Nephron progenitor cell (in vitro differentiated cells): Measurements from ENCODE around the gene KCTD21.
A peak's percentile ranks its signal among the peaks of the same experiment; 100 is the strongest.

Source experiments
- DNase-seq: peaks from one replicate; pipeline ENCODE4 v3.0.0; 2021
- H3K27ac Mint-ChIP-seq: 2 replicates; pipeline ENCODE4 v1.8.0; 2021; ENCODE audit warnings: mild to moderate bottlenecking, moderate library complexity, mixed read lengths
- H3K27me3 Mint-ChIP-seq: 2 replicates; pipeline ENCODE4 v1.8.0; 2021; ENCODE audit warnings: mild to moderate bottlenecking, low read depth, mixed read lengths; ENCODE audit not compliant: poor library complexity
- H3K36me3 Mint-ChIP-seq: 2 replicates; pipeline ENCODE4 v1.8.0; 2021; ENCODE audit warnings: low read depth, mixed read lengths
- H3K4me1 Mint-ChIP-seq: 2 replicates; pipeline ENCODE4 v1.8.0; 2021; ENCODE audit warnings: mixed read lengths
- H3K4me3 Mint-ChIP-seq: 2 replicates; pipeline ENCODE4 v1.8.0; 2021; ENCODE audit warnings: mild to moderate bottlenecking, moderate library complexity, mixed read lengths
- H3K9me3 Mint-ChIP-seq: 2 replicates; pipeline ENCODE4 v1.8.0; 2021; ENCODE audit warnings: mild to moderate bottlenecking, moderate library complexity, mixed read lengths
- CTCF ChIP-seq: fragments of 200-600 bp; sonication (generic); IDR thresholded peaks from 2 replicates; pipeline ENCODE4 v1.5.0; 2021; ENCODE audit warnings: antibody characterized with exemption

KCTD21 gene

DNA sequence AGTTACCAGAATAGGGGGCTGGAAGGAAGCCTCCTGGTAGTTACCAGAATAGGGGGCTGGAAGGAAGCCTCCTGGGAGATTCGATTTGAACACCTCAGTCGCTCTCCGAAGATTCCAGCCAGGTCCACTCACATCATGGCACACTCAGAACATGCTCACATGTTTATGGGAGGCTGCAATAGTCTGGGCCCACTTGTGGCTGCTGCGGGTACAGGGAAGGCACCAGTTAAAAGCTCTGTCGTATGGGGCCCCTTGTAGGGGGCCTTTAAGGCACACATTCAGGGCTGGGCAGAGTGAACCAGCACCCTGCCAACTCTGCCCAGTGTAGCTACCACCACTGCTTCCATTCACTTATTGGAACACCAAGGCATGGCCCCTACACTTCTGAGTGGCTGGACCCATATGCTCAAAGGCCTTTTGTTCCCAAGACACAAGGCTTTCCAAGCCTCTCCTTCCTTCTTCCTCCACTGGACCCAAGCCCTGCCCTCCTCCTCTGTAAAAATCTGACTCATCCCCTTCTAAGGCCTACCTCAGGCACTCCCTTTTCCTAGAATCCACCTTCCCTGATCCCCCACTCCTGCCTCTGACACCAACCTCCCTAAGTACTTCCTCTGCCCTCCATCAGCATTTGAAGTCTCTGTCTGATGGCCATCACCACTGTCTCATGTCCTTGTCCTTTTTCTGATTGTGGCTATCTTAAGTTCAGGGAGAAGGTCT, 28.3 kb upstream of the KCTD21 start:
- Mint-ChIP-seq H3K9me3 (peaks cover 2% of the 10 kb centered on the region), H3K27me3 (no peaks in the 10 kb centered on the region), H3K4me1 (no peaks in the 10 kb centered on the region), H3K4me3 (no peak overlapping the region), H3K27ac (peak overlapping the region; percentile 67), H3K36me3 (peaks cover 32% of the 10 kb centered on the region)
- no peak for DNase-seq
- TF ChIP-seq CTCF: no peak

GRCh38 chr11:78216021-78216420, 27.6 kb upstream of the KCTD21 start:
- Mint-ChIP-seq H3K36me3 (peaks cover 32% of the 10 kb centered on the region), H3K27me3 (no peaks in the 10 kb centered on the region), H3K27ac (no peak overlapping the region), H3K4me1 (no peaks in the 10 kb centered on the region), H3K9me3 (peaks cover 6% of the 10 kb centered on the region), H3K4me3 (no peak overlapping the region)
- no peak for DNase-seq
- no peak for TF ChIP-seq CTCF

DNA sequence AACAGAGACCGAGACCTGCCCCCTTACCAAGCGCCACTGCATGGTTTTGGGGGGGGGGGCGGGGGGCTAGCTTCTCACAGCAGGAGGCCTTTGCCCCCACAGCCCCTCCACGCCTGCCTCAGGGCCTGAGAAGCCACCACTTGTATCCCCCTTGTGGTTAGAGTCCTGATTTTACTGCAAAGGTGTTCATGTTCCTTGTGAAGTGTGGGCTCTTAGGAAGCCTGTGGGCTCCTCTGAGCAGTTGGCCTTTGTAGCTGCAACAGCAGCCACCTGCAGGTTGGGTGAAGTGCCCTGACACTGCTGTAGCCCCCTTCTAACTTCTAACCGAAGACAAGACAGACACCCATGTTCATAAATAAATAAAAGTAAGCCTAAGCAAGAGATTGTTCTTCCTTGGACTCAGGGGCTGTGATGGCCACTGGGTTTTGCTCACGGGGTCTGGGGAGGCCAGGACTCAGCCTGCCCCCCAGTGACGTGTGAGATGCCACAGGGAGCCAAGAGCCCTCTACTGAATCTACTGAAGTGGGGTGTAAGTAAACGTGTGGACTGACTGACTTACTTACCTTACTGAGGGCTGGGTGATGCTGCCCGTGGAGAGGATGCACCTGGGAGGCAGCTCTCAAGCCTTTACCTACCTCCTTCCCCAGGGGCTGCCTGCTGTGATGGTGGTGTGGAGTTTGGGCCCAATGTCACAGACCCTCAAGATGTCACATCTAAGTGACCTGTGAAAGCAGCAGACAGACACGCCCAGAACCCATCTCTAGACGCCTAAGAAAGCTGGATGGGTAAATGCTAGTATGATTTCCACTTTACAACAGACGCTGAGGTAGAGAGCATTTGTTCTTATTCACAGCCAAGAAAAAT, 26.1 kb upstream of the KCTD21 start:
- H3K36me3 Mint-ChIP-seq: peaks cover 43% of the 10 kb centered on the region
- H3K4me1 Mint-ChIP-seq: no peaks in the 10 kb centered on the region
- H3K27ac Mint-ChIP-seq: no peak overlapping the region
- H3K27me3 Mint-ChIP-seq: no peaks in the 10 kb centered on the region
- H3K4me3 Mint-ChIP-seq: no peak overlapping the region
- DNase-seq: no peak
- TF ChIP-seq CTCF: no peak
- H3K9me3 Mint-ChIP-seq: peaks cover 6% of the 10 kb centered on the region

GRCh38 chr11:78213526-78214330, 25.3 kb upstream of the KCTD21 start:
- Mint-ChIP-seq H3K4me1 (no peaks in the 10 kb centered on the region), H3K36me3 (peaks cover 49% of the 10 kb centered on the region), H3K9me3 (peaks cover 6% of the 10 kb centered on the region), H3K27ac (no peak overlapping the region), H3K4me3 (no peak overlapping the region), H3K27me3 (no peaks in the 10 kb centered on the region)
- no peak for TF ChIP-seq CTCF
- no peak for DNase-seq

- H3K9me3 Mint-ChIP-seq: peaks cover 6% of the 10 kb centered on the region
- H3K36me3 Mint-ChIP-seq: peaks cover 45% of the 10 kb centered on the region
- DNase-seq: no peak
- H3K27ac Mint-ChIP-seq: no peak overlapping the region
- H3K27me3 Mint-ChIP-seq: no peaks in the 10 kb centered on the region
- H3K4me3 Mint-ChIP-seq: no peak overlapping the region
- H3K4me1 Mint-ChIP-seq: no peaks in the 10 kb centered on the region
- TF ChIP-seq CTCF: no peak
These were observed 24.4 kb upstream of the KCTD21 start for GRCh38 chr11:78212586-78213371.
